Raji (cell line): ENCODE measurements around the gene ASS1.

Experiments
- POLR2A ChIP-seq: IDR thresholded peaks from 2 replicates; pipeline ENCODE4 v1.6.1; 2011; ENCODE audit warnings: low read depth, low read length, control low read depth; ENCODE audit not compliant: insufficient read depth

Gene ASS1

GRCh38 chr9:130470269-130470668 is 25.5 kb downstream of the ASS1 start:
- TF ChIP-seq POLR2A: no peak

DNA sequence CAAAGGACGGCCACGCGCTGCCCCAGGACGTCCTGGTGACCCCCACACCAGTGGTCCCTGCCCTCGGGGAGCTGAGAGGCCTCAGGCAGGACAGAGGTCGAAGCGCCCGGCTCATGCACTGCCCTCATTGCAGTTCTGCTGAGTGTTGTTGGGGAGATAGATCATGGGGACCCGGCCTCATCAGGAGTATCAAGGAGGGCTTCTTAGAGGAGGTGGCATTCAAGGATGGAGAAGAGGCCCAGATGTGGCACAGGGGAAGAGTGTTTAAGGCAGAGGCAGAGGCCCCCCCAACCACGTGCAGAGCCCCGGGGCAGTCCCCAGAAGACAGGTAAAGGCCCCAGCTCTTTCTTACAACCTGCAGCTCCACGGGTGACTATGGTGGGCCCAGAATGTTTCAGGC is 26.2 kb downstream of the ASS1 start:
- no peak for TF ChIP-seq POLR2A

GRCh38 chr9:130471411-130472183 is 26.8 kb downstream of the ASS1 start:
- TF ChIP-seq POLR2A: no peak

DNA sequence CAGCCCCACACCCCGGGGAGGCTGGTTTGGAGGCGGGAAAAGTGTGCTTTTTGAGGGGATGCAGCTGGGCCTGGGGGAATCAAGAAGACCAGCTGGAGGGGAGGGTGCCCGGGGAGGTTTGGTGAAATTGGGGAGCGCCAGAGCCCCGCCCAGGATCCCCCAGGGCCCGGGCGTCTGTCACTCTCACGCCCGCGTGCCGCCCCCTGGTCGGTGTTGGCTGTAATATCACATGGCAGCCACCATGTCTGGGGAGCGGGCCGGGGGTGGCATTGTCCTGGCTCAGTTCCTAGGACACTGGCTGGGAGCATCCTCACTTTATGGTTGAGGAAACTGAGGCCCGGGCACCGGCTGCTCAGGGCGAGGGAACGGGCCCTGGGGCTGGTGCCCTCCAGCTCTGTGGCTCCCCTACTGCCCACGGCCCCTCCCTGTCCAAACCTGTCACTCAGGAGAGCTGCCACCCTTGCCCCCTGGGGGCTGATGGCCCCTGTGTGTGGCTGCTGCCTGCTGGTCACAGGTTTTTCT is 27.5 kb downstream of the ASS1 start:
- TF ChIP-seq POLR2A: no peak

GRCh38 chr9:130473009-130473408 is 28.2 kb downstream of the ASS1 start:
- no peak for TF ChIP-seq POLR2A

DNA sequence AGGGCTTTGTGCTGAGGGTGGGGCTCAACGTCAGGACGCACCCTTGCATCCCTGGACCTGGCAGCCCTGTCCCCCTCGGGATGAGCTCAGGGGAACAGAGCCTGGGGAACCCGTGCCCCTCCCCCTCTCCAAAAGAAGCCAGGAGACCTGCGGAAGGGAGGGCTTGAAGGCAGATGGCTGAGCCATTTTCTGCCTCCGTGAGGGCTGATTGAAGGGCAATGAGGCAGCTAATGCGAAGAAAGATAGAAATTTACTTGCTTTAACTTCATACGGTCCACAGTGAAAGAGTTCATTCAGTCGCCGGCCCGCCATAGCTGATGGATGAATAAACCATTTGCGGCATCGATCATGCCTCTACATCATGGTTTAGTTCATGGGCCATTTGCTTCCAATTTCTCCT is 28.8 kb downstream of the ASS1 start:
- no peak for TF ChIP-seq POLR2A

GRCh38 chr9:130474106-130474505 is 29.3 kb downstream of the ASS1 start:
- TF ChIP-seq POLR2A: no peak

GRCh38 chr9:130476151-130476730 is 31.5 kb downstream of the ASS1 start:
- no peak for TF ChIP-seq POLR2A

DNA sequence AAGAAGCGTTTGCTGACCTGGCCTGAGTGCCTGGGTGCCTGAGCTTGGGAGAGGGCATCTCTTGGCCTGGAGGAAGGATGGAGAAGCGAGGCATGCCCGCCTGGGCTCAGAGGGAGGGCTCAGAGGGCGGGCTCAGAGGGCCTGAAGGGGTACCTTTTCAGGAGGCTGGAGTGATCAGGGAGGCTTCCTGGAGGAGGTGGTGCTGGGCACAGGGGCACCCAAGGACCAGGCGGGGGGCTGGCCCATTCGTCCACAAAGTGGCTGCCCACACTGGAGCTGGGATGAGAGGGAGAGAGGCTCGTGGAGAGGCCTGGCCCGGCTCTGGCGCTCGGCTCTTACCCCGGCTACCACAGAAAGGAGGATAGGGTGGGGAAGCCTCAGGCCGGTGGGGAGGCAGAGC is 32.8 kb downstream of the ASS1 start:
- no peak for TF ChIP-seq POLR2A

DNA sequence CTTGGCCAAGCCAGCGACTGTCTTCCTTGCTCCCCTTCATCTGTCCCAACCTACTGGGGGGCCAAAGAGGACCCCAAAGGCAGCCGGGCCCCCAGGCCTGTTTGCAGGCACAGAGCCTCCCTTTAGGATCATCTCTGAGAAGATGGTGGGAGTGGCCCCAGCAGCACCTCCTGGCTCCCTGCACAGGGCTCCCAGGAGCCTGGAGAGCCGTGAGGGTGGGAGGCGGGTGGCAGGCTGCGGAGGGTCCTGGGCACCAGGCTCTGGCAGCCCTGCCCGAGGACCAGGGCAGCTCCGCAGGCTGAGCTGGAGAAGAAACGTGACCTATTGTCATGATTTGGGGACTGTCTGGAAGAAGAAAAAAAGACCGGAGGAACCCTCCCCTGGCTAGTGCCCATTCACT is 33.4 kb downstream of the ASS1 start:
- TF ChIP-seq POLR2A: no peak

GRCh38 chr9:130478736-130479575 is 34.2 kb downstream of the ASS1 start:
- TF ChIP-seq POLR2A: no peak

DNA sequence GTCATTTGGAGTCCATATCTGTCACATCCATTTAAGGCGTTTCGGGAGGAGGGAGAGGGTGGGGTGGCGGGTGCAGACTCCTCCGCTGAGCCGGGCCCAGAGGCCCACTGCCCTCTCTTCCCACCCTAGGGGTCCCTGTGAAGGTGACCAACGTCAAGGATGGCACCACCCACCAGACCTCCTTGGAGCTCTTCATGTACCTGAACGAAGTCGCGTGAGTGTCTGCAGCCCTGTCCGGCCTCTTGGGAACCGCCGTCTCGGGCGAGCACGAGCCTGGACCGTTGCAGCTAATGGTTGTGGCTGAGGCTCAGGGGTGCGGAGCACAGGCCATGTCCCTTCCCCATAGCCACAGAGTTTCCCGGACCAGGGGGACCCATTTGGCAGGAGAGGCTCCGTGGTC is 34.8 kb downstream of the ASS1 start:
- TF ChIP-seq POLR2A: no peak

DNA sequence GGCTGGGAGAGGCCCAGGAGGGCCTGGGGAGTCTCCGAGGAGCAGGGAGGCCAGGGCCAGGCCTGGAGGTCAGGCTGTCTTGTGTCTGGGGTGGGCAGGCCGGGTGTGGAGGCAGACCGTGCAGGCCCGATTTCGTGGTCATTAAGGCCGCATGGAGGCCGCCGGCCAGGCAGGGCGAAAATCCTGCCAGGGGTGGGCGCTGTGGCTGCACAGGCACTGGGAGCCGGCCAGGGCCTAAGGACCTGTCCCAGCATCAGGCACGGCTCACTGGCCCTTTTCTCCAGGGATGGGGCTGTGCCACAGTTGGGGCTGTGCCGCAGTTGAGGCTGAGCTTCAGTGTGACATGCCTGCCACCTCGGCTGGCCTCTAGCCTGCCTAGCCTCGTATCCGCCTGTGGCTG is 35.9 kb downstream of the ASS1 start:
- no peak for TF ChIP-seq POLR2A

DNA sequence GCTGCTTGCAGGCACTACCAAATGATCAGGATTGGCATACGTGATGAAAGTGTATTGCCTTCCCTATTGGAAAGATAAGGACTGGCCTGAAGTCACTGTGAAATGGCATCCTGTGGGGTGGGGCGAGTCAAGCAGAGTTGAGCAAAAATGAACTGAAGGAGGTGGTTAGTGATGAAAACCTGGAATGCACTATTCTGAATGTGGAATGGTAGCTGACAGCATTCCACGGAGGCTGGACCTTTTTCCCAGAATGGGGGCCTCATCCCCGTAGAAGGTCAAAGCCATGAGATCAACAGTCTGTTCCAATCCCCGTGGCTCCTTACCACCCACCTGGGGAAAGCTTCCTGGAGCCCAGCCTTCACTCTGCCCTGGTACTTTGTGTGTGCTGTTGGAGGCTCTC is 37.7 kb downstream of the ASS1 start:
- TF ChIP-seq POLR2A: no peak

DNA sequence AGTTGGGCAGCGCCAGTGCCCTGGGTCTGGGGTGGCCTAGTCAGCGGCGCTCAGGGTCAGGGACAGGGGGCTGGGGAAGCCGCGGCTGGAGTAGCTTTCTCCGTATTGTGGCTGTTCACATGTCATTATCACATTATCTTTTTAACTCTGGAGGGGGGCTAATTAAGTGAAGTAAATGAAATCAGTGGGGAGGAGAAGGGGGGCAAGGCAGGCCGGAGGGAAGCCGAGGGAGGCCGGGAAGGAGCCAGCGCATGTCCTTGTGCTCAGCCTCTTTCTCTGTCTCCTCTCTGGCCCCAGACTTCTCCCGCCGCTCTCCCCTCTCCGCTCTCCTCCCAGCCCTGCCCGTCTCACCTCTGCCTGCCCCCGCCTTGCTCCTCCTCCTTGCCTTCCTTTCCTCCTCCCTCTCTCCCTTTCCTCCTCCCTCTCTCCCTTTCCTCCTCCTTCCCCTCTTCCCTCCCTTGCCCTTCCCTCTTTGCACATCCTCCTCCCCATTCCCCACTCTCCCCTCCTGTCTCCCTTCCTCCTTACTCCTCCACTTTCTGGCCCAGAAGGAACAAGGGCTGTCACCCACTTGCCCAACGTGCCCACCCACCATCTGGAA is 38.7 kb downstream of the ASS1 start:
- no peak for TF ChIP-seq POLR2A
